ENCODE results near the gene PRSS12. TPM values are rescaled to one million over a fixed set of nuclear protein-coding genes. Genes with fewer than 3 reads are reported as not detected.

PRSS12 gene
- total RNA-seq, 1 experiment from 2014 or later = 14.1 TPM

DNA sequence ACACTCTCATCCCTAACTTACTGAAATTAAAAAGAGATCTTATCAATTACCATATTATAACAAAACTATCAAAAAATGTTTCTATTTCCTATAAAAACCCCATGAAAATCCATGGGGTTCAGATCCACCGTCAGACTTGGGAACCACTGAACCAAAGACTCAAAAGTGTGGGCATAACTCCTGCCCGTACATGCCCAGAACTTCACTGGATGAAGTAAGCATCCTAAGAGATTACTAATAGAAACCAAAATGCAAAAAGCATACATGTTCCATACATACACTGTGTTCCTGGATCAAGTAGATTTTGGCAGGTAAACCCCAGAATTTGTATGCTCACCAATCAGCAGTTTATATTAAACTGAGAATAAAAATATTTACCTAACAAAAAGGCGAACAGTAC, 66.1 kb downstream of the PRSS12 start (continued):
- no peak for TF ChIP-seq ZSCAN18 (CRISPR knock-in tag; IDR thresholded peaks at IDR 0.05)
- TF ChIP-seq, protein P1, sequence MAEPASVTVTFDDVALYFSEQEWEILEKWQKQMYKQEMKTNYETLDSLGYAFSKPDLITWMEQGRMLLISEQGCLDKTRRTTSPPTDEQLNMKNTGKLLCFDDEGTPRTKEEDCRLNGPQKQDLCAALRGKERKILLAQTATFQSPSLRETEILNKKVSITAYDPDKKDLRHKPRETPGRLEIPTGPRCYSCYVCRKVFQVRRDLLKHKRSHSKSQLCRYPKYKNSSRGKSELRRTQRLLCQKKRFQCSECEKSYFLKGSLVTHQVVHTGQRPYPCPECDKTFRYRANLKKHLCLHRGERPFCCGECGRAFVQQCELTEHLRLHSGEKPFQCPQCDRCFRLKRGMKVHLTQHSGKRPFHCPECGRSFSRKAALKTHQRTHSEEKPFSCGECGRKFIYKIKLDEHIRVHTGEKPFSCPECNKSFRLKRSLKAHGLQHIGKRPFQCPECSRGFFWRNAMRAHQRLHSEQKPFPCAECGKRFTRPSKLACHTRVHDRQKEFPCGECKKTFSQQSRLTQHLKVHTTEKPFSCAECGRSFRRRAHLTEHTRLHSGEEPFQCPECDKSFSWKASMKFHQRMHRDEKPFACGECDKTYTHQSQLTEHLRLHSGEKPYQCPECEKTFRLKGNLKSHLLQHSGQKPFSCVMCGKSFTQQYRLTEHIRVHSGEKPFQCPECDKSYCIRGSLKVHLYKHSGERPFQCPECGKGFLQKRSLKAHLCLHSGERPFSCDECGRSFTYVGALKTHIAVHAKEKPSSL (CRISPR knock-in tag; conservative IDR thresholded peaks at IDR 0.05) = no peak
- TF ChIP-seq, protein P2, sequence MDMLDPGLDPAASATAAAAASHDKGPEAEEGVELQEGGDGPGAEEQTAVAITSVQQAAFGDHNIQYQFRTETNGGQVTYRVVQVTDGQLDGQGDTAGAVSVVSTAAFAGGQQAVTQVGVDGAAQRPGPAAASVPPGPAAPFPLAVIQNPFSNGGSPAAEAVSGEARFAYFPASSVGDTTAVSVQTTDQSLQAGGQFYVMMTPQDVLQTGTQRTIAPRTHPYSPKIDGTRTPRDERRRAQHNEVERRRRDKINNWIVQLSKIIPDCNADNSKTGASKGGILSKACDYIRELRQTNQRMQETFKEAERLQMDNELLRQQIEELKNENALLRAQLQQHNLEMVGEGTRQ (CRISPR knock-in tag; IDR thresholded peaks at IDR 0.05) = no peak
- TF ChIP-seq HMGA2 (CRISPR knock-in tag; IDR thresholded peaks at IDR 0.05) = no peak
- TF ChIP-seq, protein P3, sequence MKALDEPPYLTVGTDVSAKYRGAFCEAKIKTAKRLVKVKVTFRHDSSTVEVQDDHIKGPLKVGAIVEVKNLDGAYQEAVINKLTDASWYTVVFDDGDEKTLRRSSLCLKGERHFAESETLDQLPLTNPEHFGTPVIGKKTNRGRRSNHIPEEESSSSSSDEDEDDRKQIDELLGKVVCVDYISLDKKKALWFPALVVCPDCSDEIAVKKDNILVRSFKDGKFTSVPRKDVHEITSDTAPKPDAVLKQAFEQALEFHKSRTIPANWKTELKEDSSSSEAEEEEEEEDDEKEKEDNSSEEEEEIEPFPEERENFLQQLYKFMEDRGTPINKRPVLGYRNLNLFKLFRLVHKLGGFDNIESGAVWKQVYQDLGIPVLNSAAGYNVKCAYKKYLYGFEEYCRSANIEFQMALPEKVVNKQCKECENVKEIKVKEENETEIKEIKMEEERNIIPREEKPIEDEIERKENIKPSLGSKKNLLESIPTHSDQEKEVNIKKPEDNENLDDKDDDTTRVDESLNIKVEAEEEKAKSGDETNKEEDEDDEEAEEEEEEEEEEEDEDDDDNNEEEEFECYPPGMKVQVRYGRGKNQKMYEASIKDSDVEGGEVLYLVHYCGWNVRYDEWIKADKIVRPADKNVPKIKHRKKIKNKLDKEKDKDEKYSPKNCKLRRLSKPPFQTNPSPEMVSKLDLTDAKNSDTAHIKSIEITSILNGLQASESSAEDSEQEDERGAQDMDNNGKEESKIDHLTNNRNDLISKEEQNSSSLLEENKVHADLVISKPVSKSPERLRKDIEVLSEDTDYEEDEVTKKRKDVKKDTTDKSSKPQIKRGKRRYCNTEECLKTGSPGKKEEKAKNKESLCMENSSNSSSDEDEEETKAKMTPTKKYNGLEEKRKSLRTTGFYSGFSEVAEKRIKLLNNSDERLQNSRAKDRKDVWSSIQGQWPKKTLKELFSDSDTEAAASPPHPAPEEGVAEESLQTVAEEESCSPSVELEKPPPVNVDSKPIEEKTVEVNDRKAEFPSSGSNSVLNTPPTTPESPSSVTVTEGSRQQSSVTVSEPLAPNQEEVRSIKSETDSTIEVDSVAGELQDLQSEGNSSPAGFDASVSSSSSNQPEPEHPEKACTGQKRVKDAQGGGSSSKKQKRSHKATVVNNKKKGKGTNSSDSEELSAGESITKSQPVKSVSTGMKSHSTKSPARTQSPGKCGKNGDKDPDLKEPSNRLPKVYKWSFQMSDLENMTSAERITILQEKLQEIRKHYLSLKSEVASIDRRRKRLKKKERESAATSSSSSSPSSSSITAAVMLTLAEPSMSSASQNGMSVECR (CRISPR knock-in tag; IDR thresholded peaks at IDR 0.05; ENCODE audit: borderline replicate concordance) = no peak

DNA sequence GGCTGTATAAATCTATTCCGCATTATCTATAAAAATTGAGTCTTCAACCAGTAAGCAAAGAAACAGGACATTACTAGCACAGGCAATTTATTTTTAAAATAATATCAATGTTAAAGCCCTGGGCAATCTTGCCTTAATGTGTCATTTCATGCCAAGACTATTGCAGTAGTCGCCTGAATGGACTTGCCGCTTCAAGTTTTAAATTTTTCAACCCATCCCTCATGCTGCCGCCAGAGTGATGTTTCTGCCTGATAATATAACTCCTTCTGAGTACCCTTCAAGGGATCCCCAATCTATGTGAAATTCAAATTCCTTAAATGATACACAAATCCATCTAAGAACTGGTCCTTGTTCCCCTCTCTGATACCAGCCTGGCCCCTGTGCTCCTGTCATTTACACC, 66.9 kb downstream of the PRSS12 start:
- Mint-ChIP-seq H3K9me3 (no peaks in the 10 kb centered on the region), H3K4me3 (no peak overlapping the region), H3K36me3 (peaks cover 6% of the 10 kb centered on the region; the same call in 1 of the 2 replicates), H3K27me3 (ENCODE audit: low read depth) (no peaks in the 10 kb centered on the region), H3K27ac (no peak overlapping the region), H3K4me1 (peaks cover 12% of the 10 kb centered on the region)
- no peak for ATAC-seq
- TF ChIP-seq AR (CRISPR knock-in tag; IDR thresholded peaks at IDR 0.05) = no peak
- TF ChIP-seq ZNF396 (CRISPR knock-in tag; IDR thresholded peaks at IDR 0.05; ENCODE audit: borderline replicate concordance) = no peak
- TF ChIP-seq, protein P4, sequence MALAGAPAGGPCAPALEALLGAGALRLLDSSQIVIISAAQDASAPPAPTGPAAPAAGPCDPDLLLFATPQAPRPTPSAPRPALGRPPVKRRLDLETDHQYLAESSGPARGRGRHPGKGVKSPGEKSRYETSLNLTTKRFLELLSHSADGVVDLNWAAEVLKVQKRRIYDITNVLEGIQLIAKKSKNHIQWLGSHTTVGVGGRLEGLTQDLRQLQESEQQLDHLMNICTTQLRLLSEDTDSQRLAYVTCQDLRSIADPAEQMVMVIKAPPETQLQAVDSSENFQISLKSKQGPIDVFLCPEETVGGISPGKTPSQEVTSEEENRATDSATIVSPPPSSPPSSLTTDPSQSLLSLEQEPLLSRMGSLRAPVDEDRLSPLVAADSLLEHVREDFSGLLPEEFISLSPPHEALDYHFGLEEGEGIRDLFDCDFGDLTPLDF (CRISPR knock-in tag; IDR thresholded peaks at IDR 0.05) = no peak
- no peak for TF ChIP-seq ZMAT4 (CRISPR knock-in tag; IDR thresholded peaks at IDR 0.05)
- no peak for TF ChIP-seq MYBL2 (CRISPR knock-in tag; IDR thresholded peaks at IDR 0.05)
- no peak for TF ChIP-seq ZBTB21 (CRISPR knock-in tag; IDR thresholded peaks at IDR 0.05; ENCODE audit: borderline replicate concordance)
- no peak for TF ChIP-seq ATF6 (CRISPR knock-in tag; IDR thresholded peaks at IDR 0.05)
- CTCF ChIA-PET = no interaction called here
- no peak for DNase-seq (ENCODE audit: low spot score)
- POLR2A ChIA-PET = no interaction called here

Data from WTC11 (cell line).